Erythroblast (primary cell): ENCODE data around the gene TBCB.

Source experiments
- GATA1 ChIP-seq: IDR thresholded peaks from 2 replicates; pipeline ENCODE4 v1.6.1; 2011; ENCODE audit warnings: low read depth, mild to moderate bottlenecking, control low read depth, low read length, moderate library complexity
- POLR2A ChIP-seq: IDR thresholded peaks from 2 replicates; pipeline ENCODE4 v1.6.1; 2011; ENCODE audit warnings: mild to moderate bottlenecking, low read length

GRCh38 chr19:36100476-36100875, 14.8 kb upstream of the TBCB start:
- TF ChIP-seq POLR2A (peak; percentile 55), GATA1 (no peak)
